ENCODE measurements around the gene YDJC. TPM values are rescaled to one million over a fixed set of nuclear protein-coding genes. Genes with fewer than 3 reads are reported as not detected.

Gene YDJC
- total and polyA plus RNA-seq, 2 of the 8 experiments (the other 6 are each of a cell fraction or from before 2014, with no cell fraction given): 36.7 to 45.2 TPM

- TF ChIP-seq E2F6 (IDR thresholded peaks at IDR 0.05): no peak
- TF ChIP-seq POLR2A (IDR thresholded peaks at IDR 0.05; ENCODE audit: control extremely low read depth in 1 of 2, low read depth in 2 of 2, low read length in 2 of 2): no peak
- no peak for TF ChIP-seq BACH1 (IDR thresholded peaks at IDR 0.05; ENCODE audit: low read length)
- no peak for TF ChIP-seq SUZ12 (IDR thresholded peaks at IDR 0.05; ENCODE audit: low read length)
- TF ChIP-seq CHD1 (IDR thresholded peaks at IDR 0.05; ENCODE audit: low read depth, low read length): no peak
- TF ChIP-seq HDAC6 (IDR thresholded peaks at IDR 0.05; ENCODE audit: low read depth, low read length): no peak
- TF ChIP-seq ZNF274 (IDR thresholded peaks at IDR 0.05; ENCODE audit: borderline replicate concordance, extremely low read depth, low read length): no peak
- no peak for TF ChIP-seq CBX8 (IDR thresholded peaks at IDR 0.05; ENCODE audit: borderline replicate concordance, low read depth, low read length)
These were observed 48.0 kb upstream of the YDJC start (continued) for GRCh38 chr22:21677606-21678443.

Measured in H1 (cell line).